ENCODE data around the gene GJD3.
A peak's percentile ranks its signal among the peaks of the same experiment; 100 is the strongest.

Gene GJD3

GRCh38 chr17:40351359-40352236, 12.9 kb downstream of the GJD3 start:
- no peak for DNase-seq

- DNase-seq = no peak
These were observed 13.7 kb downstream of the GJD3 start for GRCh38 chr17:40350689-40351358.

GRCh38 chr17:40349895-40350688, 14.4 kb downstream of the GJD3 start:
- no peak for DNase-seq

- no peak for DNase-seq
These were observed 15.1 kb downstream of the GJD3 start for GRCh38 chr17:40349477-40349894.

- DNase-seq = no peak
These were observed 15.7 kb downstream of the GJD3 start for GRCh38 chr17:40348562-40349476.

- no peak for DNase-seq
These were observed 16.4 kb downstream of the GJD3 start for GRCh38 chr17:40348136-40348504.

- DNase-seq = peak; percentile 26
These were observed 17.0 kb downstream of the GJD3 start for GRCh38 chr17:40347319-40348135.

- peak; percentile 46 for DNase-seq
These were observed 17.8 kb downstream of the GJD3 start for GRCh38 chr17:40346765-40347158.

- no peak for DNase-seq
These were observed 18.4 kb downstream of the GJD3 start for GRCh38 chr17:40345994-40346764.

GRCh38 chr17:40345161-40345993, 19.2 kb downstream of the GJD3 start:
- peak; percentile 47 for DNase-seq

GRCh38 chr17:40344421-40345160, 19.9 kb downstream of the GJD3 start:
- no peak for DNase-seq

GRCh38 chr17:40343219-40344119, 21.1 kb downstream of the GJD3 start:
- DNase-seq = no peak

GRCh38 chr17:40342504-40343218, 21.9 kb downstream of the GJD3 start:
- DNase-seq = no peak

GRCh38 chr17:40341808-40342503, 22.6 kb downstream of the GJD3 start:
- DNase-seq = peak; percentile 50

- DNase-seq = peak; percentile 90
These were observed 23.4 kb downstream of the GJD3 start for GRCh38 chr17:40340880-40341807.

All from CD4-positive, alpha-beta T cell treated with Interleukin-6 for 4 hours (primary cell).